Erythroblast (primary cell): ENCODE measurements around the gene PIR.

ENCODE experiments used
- DNase-seq, 2 experiments: peaks; one replicate each; lab custom pipeline; 2025; lab: John Stamatoyannopoulos, UW
- GATA1 ChIP-seq: IDR thresholded peaks from 2 replicates; pipeline ENCODE4 v1.6.1; 2011; ENCODE audit warnings: low read depth, mild to moderate bottlenecking, control low read depth, low read length, moderate library complexity
- POLR2A ChIP-seq: IDR thresholded peaks from 2 replicates; pipeline ENCODE4 v1.6.1; 2011; ENCODE audit warnings: mild to moderate bottlenecking, low read length

PIR gene

DNA sequence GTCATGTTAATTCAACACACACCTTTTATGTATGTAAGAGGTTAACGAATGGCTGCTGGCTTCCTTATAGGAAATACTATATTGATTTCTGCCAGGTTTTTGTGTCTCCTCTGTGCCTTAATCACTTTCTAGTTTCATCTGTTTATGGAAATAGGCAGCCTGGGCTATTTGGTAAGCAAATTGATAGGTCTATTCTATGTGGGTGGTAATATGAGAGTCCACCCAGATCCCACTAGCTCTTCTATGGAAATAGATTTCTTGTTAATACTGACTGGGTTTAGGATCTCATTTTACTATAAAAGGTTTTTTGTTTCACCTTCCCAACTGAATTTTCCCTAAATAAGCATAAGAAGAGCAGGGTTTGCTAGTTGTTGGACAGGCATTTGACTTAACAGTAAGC lies 11.5 kb upstream of the PIR start:
- TF ChIP-seq POLR2A, result no peak
- no peak for TF ChIP-seq GATA1
- no peak for DNase-seq

DNA sequence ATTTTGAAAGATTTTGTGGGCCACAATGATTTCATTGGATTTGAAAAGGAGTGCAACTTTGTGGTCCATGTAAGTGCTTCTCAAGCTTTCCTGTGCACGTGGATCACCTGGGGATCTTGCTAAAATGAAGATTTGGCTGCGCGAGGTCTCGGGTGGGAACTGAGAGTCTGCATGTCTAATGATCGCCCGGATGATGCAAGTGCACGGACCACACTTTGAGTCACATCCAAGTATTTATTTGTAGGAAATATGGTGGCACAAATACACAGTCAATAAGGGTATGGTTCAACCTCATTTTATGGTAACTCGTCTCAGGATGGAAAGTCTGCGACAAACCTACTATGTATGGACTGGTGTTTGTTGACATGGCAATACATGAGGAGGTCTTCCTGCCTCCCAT lies 8.4 kb upstream of the PIR start:
- TF ChIP-seq POLR2A (no peak), GATA1 (no peak)
- no peak for DNase-seq

DNA sequence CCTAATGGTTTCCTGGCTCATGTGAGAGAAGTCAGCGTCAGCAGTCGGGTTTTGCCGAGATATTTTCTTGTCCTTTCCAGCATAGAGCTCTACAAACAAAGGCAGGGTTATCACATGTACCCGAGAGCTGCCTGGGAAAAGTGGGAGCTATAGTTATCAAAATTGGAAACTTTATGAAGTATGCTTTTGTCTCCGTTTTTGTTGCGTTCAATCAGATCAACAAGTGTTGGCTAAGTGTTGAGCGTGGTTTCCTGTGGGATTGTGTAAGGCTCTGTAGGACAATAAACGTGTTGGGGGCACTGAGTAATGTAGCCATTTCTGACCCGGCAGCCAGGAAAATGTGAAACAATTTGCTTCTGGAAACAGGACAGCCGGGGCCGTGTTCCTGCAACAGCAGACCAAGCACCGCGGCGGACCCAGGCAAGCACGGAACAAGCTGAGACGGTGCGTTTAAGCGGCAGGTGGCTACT lies 7.4 kb upstream of the PIR start, which contains the start of gene BMX:
BMX (plus strand) TSS at position 311 of the 470 bp plus-strand sequence. CDS start 7,547 bp downstream, outside the sequence.
- no peak for DNase-seq
- TF ChIP-seq GATA1 (no peak), POLR2A (no peak)

DNA sequence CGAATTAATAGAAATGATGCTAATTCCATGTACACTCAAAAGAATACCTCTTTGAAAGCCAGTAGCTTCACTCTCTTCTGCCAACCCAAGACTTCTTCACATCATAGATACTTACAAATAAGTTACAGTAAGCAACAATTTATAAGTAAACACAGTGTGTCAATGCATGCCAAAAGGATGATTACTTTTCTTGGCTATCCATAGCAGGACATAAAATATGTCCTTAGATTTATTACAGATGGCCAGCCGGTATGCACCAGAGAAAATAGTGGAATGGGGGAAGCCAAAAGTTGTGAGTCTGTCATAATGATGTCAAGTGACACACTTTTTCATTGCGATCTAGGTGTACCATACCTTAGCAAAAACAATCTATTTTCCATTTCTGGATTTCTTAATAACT lies 6.8 kb upstream of the PIR start:
- TF ChIP-seq GATA1, result no peak
- TF ChIP-seq POLR2A, result no peak
- no peak for DNase-seq

DNA sequence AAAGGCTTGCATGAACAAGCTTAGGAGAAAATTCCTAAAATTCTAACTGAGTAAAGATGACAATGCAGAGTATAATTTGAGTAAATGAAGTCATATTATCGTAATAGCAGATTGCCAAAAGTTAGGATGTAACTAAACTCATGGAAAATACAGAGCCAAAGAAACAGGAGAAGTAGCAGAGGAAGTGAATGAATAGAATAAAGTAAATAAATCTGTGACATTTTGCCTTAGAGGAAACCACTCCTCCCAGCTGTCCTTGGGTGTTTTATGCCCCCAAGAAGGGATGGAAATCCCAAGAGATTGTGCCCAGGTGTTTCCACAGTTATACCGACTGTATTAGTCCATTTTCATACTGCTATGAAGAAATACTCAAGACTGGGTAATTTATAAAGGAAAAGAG lies 5.6 kb upstream of the PIR start:
- no peak for DNase-seq
- no peak for TF ChIP-seq GATA1
- no peak for TF ChIP-seq POLR2A

DNA sequence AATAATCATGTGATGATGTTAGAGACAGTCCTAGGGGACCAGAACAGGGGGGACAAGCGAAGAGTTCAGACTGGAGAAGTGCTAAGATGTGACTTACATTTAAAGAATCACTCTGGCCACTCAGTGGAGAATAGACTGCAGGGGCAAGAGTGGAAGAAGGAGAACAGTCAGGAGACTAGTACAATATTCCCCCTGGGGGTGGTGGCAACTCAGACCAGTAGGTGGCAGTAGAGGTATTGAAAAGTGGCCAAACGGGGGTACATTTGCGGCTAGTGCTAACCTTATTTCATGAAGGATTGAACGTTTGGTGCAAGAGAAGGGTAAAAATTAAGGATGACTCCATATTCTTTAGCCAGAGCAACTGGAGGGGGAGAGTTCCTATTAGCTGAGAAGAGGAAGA lies 4.7 kb upstream of the PIR start:
- DNase-seq, result peak; percentile 53 to 72
- TF ChIP-seq POLR2A (no peak), GATA1 (no peak)

DNA sequence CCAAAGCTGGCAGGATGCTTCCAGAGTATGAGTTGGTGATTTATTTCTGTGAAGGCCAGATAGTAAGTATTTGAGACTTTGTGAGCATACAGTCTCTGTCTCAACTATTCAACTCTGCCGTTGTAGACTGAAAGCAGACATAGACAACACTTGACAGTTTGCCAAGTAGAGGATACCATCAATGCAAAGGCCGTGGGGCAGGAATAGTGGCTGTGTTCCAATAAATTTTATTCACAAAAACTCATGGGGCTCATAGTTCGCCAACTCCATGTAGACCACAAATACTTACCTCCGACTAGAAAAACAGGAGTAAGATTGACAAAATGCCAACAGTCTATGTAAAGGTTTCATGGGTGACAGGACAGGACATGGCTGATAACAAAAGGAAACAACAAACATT lies 3.7 kb upstream of the PIR start:
- peak in 1 of 2 experiments; percentile 1 for DNase-seq
- no peak for TF ChIP-seq GATA1
- TF ChIP-seq POLR2A, result no peak

DNA sequence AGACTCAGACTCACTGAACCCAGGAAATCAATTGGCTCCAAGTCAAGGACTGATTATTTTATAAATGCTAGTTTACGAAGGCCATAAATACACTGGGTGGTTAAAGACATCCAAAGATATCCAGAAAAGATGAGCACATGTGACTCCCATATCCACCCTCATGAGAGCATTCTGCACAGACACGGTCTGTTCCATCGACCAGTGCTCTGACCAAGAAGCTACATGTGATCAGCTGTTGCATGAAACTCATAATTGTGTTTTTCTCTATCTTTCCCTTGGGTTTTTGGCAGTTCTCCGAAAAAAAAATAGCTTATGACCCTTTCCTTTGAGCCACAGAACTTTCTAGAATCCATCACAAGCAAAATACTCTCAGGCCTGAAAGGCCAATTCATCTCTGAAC lies 2.7 kb upstream of the PIR start:
- no peak for DNase-seq
- TF ChIP-seq POLR2A (no peak), GATA1 (no peak)

DNA sequence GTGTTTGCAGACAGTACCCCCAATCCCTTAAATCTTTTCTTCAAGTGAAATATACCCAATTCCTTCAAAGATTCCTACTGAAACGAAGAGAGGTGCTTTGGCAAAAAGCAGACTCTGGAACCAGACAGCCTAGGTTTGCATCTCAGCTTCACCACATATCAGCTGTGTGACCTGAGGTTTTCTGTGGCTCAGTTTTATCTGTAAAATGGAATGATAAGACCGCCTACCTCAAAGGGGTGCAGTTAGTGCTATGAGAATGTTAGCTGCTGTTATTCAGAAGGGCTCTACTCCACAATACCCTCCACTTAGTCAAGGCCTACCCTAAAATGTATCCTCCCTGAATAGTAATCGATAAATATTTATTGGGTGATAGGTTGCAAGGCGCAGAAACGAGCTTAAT lies 664 bp downstream of the PIR start:
- peak; percentile 37 to 52 for DNase-seq
- no peak for TF ChIP-seq GATA1
- TF ChIP-seq POLR2A, result no peak

DNA sequence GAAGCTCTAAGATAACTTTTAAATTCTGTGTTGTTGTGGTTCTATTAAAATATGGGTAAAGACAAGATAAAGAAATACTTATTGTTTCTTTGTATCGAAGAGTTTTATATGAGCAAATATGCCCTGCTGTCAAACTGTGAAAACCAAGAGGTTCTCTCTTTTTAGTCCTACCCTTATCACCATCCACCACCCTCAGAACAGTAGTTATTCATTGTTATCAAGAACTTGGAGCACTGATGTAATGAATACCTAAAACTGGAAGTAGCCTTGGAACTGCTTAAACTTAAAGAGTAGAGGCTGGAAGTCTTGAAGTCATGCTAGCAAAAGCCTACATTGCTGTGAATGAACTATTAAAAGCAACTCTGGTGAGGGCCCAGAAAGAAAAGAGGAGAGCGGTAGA lies 9.2 kb downstream of the PIR start:
- TF ChIP-seq GATA1, result no peak
- no peak for TF ChIP-seq POLR2A
- peak in 1 of 2 experiments; percentile 0 for DNase-seq

DNA sequence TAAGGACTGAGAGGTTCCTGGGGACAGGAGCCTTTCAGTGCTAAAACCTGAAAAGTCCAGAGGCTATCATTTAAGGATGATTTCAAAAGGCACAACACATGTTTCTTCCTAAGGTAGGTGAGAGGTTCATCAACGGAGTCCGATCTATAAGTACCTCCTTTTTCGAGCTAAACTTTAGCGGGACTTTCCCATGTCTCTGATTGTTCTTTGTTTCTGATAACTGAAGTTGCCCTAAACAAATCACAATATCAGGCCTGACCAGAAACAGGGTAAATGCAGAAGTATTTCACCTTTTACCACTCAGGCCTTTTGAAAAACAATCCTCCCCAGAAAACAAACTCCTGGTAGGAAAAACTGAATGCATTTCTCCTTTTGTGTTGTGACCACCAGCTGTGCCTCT lies 17.6 kb downstream of the PIR start:
- TF ChIP-seq POLR2A (no peak), GATA1 (no peak)
- DNase-seq, result no peak

DNA sequence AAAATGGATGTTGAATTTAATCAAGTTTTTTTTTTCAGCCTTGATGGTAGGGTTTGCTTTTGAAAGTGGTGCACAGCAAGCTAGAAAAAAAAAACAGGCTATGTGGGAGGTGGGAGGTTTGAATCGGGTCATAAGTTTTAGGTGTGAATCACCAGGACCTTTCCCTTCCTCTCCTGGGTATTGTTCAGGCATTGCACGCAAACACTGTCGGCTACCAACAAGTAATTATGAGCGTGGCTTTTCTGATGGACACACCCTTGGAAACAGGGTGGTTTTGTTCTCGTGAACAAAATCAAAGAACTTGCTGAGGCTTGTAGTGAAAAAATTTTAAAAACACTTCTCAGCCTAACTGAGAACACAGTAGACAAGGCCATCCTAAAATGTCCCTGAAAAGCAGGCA lies 18.1 kb downstream of the PIR start:
- no peak for DNase-seq
- TF ChIP-seq GATA1 (no peak), POLR2A (no peak)

DNA sequence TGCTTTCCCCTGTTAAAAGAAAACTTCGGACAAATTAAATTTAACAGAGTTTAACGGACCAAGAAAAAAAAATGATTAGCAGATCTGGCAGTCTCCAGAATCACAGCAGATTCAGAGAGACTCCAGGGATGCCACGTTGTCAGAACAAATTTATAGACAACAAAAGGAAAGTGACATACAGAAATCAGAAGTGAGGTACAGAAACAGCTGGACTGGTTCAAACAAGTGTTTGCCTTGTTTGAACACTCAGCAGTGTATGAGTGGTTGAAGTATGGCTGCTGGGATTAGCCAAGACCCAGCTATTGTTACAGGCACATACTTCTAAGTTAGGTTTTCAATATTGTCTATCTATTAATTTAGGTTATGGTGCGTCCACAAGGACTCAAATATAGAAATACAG lies 19.1 kb downstream of the PIR start:
- no peak for TF ChIP-seq GATA1
- TF ChIP-seq POLR2A, result no peak
- no peak for DNase-seq

DNA sequence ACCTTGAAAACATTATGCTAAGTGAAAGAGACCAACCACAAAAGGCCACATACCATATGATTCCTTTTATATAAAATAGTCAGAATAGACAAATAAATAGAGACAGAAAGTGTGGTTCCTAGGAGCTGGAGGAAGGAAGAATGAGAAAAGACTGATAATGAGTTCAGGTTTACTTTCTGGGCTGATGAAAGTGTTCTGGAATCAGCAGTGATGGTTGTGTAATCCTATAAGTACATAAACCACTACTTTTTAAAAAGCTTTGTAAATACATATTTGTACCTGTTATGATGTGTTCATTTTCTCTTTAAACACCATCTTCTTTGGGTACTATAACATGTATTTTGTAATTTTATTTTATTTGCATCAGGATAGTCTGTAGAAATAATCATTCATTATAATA lies 20.6 kb downstream of the PIR start:
- DNase-seq, result no peak
- no peak for TF ChIP-seq POLR2A
- no peak for TF ChIP-seq GATA1

DNA sequence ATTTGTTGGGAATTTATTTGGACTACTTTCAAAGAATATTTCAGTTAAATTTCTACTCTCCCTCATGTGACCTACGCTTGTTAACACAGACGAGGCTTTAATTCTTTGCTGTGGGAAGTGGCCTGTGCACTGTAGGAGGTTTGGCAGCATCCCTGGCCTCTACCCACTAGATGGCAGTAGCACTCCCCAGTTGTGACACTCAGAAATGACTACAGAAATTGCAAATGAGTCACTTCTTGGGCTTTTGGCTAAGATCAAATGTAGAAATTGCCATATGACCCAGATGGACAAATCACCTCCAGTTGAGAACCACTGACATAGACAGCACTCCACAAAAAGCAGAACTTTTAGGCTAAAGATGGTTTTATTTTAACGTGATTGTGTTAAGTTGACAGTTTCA lies 22.1 kb downstream of the PIR start:
- no peak for TF ChIP-seq GATA1
- no peak for TF ChIP-seq POLR2A

More for the DNA sequence above, 22.1 kb downstream of the PIR start:
- DNase-seq, result peak; percentile 66 to 84
